Tibial nerve (tissue), 4 donors: Measurements from ENCODE around the gene HOXB13.

ENCODE experiments used
- CTCF ChIP-seq, 5 experiments: fragments of 200-600 bp in 3 of 5; fragments of 450-650 bp in 2 of 5; sonication (generic) in 3 of 5; IDR thresholded peaks; one replicate each; pipeline ENCODE4 v1.5.1; 2016 to 2019; ENCODE audit warnings: antibody characterized with exemption in 5 of 5, mild to moderate bottlenecking in 3 of 5, moderate library complexity in 2 of 5
- EP300 ChIP-seq, 2 donors: sonication (generic); formaldehyde crosslinking; IDR thresholded peaks; one replicate each; pipeline ENCODE4 v1.6.1; 2017; ENCODE audit warnings: antibody characterized with exemption in 2 of 2, mild to moderate bottlenecking in 1 of 2

GRCh38 chr17:48721009-48721402 lies 7.5 kb downstream of the HOXB13 start:
- TF ChIP-seq CTCF (IDR thresholded peaks at IDR 0.05) (no peak), EP300 (IDR thresholded peaks at IDR 0.05) (no peak)
